Activated CD4-positive, alpha-beta memory T cell treated with anti-CD3 and anti-CD28 coated beads for 36 hours (primary cell): ENCODE data around the gene TDRD12. TPM values are rescaled to one million over a fixed set of nuclear protein-coding genes. Genes with fewer than 3 reads are reported as not detected.
"Not testable (repeated sequence)": the region's sequence is repeated elsewhere in the genome, so short reads cannot be mapped to it uniquely, and the experiment has no call there.

ENCODE experiments used
- CTCF ChIA-PET: fragments of 350-600 bp; sonication (Branson Sonifier 250); formaldehyde crosslinking; loops from one replicate; lab custom pipeline; 2021; ENCODE audit warnings: antibody characterized with exemption, inconsistent platforms; lab: Charles Lee
- POLR2A ChIA-PET: fragments of 350-600 bp; sonication (Branson Sonifier 250); formaldehyde crosslinking; loops from one replicate; lab custom pipeline; 2021; ENCODE audit warnings: antibody characterized with exemption; lab: Charles Lee
- DNase-seq: peaks from one replicate; pipeline ENCODE4 v3.0.0-alpha.2; 2020
- H3K27ac Mint-ChIP-seq: one replicate; pipeline ENCODE4 v1.8.0; 2021; ENCODE audit warnings: mixed read lengths
- H3K27me3 Mint-ChIP-seq: one replicate; pipeline ENCODE4 v1.8.0; 2021; ENCODE audit warnings: mixed read lengths
- H3K36me3 Mint-ChIP-seq: one replicate; pipeline ENCODE4 v1.8.0; 2021; ENCODE audit warnings: mixed read lengths
- H3K4me1 Mint-ChIP-seq: one replicate; pipeline ENCODE4 v1.8.0; 2021; ENCODE audit warnings: low read depth, mixed read lengths
- H3K4me3 Mint-ChIP-seq: one replicate; pipeline ENCODE4 v1.8.0; 2021; ENCODE audit warnings: mild to moderate bottlenecking, mixed read lengths
- H3K9me3 Mint-ChIP-seq: one replicate; pipeline ENCODE4 v1.8.0; 2021; ENCODE audit warnings: mixed read lengths
- intact Hi-C: fragments of 100-400 bp; cut with micrococcal nuclease; formaldehyde crosslinking; loops from one replicate; pipeline ENCODE4 v1.15.1; 2023
- total RNA-seq, 2 experiments: library from RNA; stranded (reverse); gene quantifications; one replicate each; pipeline ENCODE4 v1.2.3, GENCODE V29; 2021

The TDRD12 gene
- total RNA-seq, 2 experiments from 2014 or later: 0.24 to 0.63 TPM

- Mint-ChIP-seq H3K4me3 (peak overlapping the region; percentile 90), H3K36me3 (peaks cover 37% of the 10 kb centered on the region), H3K27ac (peak overlapping the region; percentile 86), H3K4me1 (peaks cover 66% of the 10 kb centered on the region)
- H3K9me3 Mint-ChIP-seq, CTCF ChIA-PET, H3K27me3 Mint-ChIP-seq: not testable (repeated sequence)
- peak; percentile 74 for DNase-seq
- POLR2A ChIA-PET: interaction anchor here (0.9 to 1.1 kb wide), 2 partner anchors 20 to 288 kb away, joined by 4 read pairs; partner anchors contain the start of gene DPY19L3
- intact Hi-C loops: loop anchor here (5.0 kb wide), 3 partner anchors 99 to 484 kb away; no protein-coding TSS in a partner anchor
These were observed 26.1 kb upstream of the TDRD12 start for GRCh38 chr19:32693151-32694108.

- H3K27me3 Mint-ChIP-seq, DNase-seq, POLR2A ChIA-PET, CTCF ChIA-PET, H3K9me3 Mint-ChIP-seq: not testable (repeated sequence)
- Mint-ChIP-seq H3K4me1 (peaks cover 66% of the 10 kb centered on the region), H3K27ac (peak overlapping the region; percentile 57), H3K36me3 (peaks cover 46% of the 10 kb centered on the region), H3K4me3 (peak overlapping the region; percentile 90)
- intact Hi-C loops: loop anchor here (5.0 kb wide), 3 partner anchors 98 to 483 kb away; no protein-coding TSS in a partner anchor
These were observed 25.3 kb upstream of the TDRD12 start for GRCh38 chr19:32694316-32694715.

- H3K27me3 Mint-ChIP-seq, H3K27ac Mint-ChIP-seq, DNase-seq, H3K9me3 Mint-ChIP-seq, CTCF ChIA-PET, POLR2A ChIA-PET: not testable (repeated sequence)
- intact Hi-C loops: loop anchor here (5.0 kb wide), 3 partner anchors 97 to 482 kb away; no protein-coding TSS in a partner anchor
- peaks cover 69% of the 10 kb centered on the region for H3K4me1 Mint-ChIP-seq
- peak overlapping the region; percentile 90 for H3K4me3 Mint-ChIP-seq
- H3K36me3 Mint-ChIP-seq: peaks cover 52% of the 10 kb centered on the region
These were observed 24.7 kb upstream of the TDRD12 start for GRCh38 chr19:32694851-32695250.

- POLR2A ChIA-PET, H3K27ac Mint-ChIP-seq, intact Hi-C loops, DNase-seq, H3K27me3 Mint-ChIP-seq, H3K9me3 Mint-ChIP-seq, CTCF ChIA-PET: not testable (repeated sequence)
- peaks cover 65% of the 10 kb centered on the region for H3K4me1 Mint-ChIP-seq
- H3K36me3 Mint-ChIP-seq: peaks cover 57% of the 10 kb centered on the region
- H3K4me3 Mint-ChIP-seq: peak overlapping the region; percentile 0
These were observed 24.1 kb upstream of the TDRD12 start for GRCh38 chr19:32695506-32695905.

- H3K27me3 Mint-ChIP-seq, H3K4me3 Mint-ChIP-seq, intact Hi-C loops, POLR2A ChIA-PET, H3K9me3 Mint-ChIP-seq: not testable (repeated sequence)
- CTCF ChIA-PET: interaction anchor here (0.9 kb wide), 1 partner anchor 20 kb away, joined by 3 read pairs; no protein-coding TSS in a partner anchor
- Mint-ChIP-seq H3K4me1 (peaks cover 57% of the 10 kb centered on the region), H3K27ac (peak overlapping the region; percentile 64), H3K36me3 (peaks cover 63% of the 10 kb centered on the region)
- DNase-seq: peak; percentile 32
These were observed 22.8 kb upstream of the TDRD12 start for GRCh38 chr19:32696771-32697170.

GRCh38 chr19:32700129-32700528 is 19.4 kb upstream of the TDRD12 start:
- intact Hi-C loops, H3K27ac Mint-ChIP-seq, H3K27me3 Mint-ChIP-seq, DNase-seq, H3K4me3 Mint-ChIP-seq: not testable (repeated sequence)
- H3K9me3 Mint-ChIP-seq: peaks cover 19% of the 10 kb centered on the region
- peaks cover 75% of the 10 kb centered on the region for H3K36me3 Mint-ChIP-seq
- ChIA-PET POLR2A (interaction anchor here (0.6 to 1.7 kb wide), 2 partner anchors 9 to 106 kb away, joined by 3 to 8 read pairs; partner anchors contain the start of gene NUDT19), CTCF (interaction anchor here (0.6 kb wide), 1 partner anchor 489 kb away, joined by 3 read pairs; no protein-coding TSS in a partner anchor)
- peaks cover 36% of the 10 kb centered on the region for H3K4me1 Mint-ChIP-seq

GRCh38 chr19:32702010-32702409 is 17.6 kb upstream of the TDRD12 start:
- POLR2A ChIA-PET: no interaction called here
- no peak for DNase-seq
- intact Hi-C loops: no loop called here
- no peaks in the 10 kb centered on the region for H3K27me3 Mint-ChIP-seq
- peaks cover 28% of the 10 kb centered on the region for H3K4me1 Mint-ChIP-seq
- CTCF ChIA-PET: no interaction called here
- H3K4me3 Mint-ChIP-seq: no peak overlapping the region
- peaks cover 19% of the 10 kb centered on the region for H3K9me3 Mint-ChIP-seq
- H3K36me3 Mint-ChIP-seq: peaks cover 70% of the 10 kb centered on the region
- H3K27ac Mint-ChIP-seq: no peak overlapping the region

- CTCF ChIA-PET, H3K27ac Mint-ChIP-seq, intact Hi-C loops, H3K27me3 Mint-ChIP-seq, DNase-seq, H3K4me3 Mint-ChIP-seq, POLR2A ChIA-PET: not testable (repeated sequence)
- H3K9me3 Mint-ChIP-seq: peaks cover 19% of the 10 kb centered on the region
- H3K36me3 Mint-ChIP-seq: peaks cover 56% of the 10 kb centered on the region
- H3K4me1 Mint-ChIP-seq: peaks cover 30% of the 10 kb centered on the region
These were observed 15.6 kb upstream of the TDRD12 start for GRCh38 chr19:32704006-32704405.

- intact Hi-C loops: no loop called here
- peak; percentile 64 for DNase-seq
- Mint-ChIP-seq H3K4me1 (peaks cover 26% of the 10 kb centered on the region), H3K9me3 (peaks cover 9% of the 10 kb centered on the region), H3K4me3 (no peak overlapping the region), H3K36me3 (peaks cover 31% of the 10 kb centered on the region), H3K27ac (peak overlapping the region; percentile 69), H3K27me3 (no peaks in the 10 kb centered on the region)
- ChIA-PET POLR2A (no interaction called here), CTCF (interaction anchor here (1.2 kb wide), 1 partner anchor 18 kb away, joined by 4 read pairs; no protein-coding TSS in a partner anchor)
These were observed 11.1 kb upstream of the TDRD12 start for GRCh38 chr19:32708457-32708856.

GRCh38 chr19:32709032-32709431 is 10.5 kb upstream of the TDRD12 start:
- Mint-ChIP-seq H3K36me3 (peaks cover 28% of the 10 kb centered on the region), H3K27ac (peak overlapping the region; percentile 69), H3K9me3 (peaks cover 6% of the 10 kb centered on the region), H3K27me3 (no peaks in the 10 kb centered on the region), H3K4me3 (no peak overlapping the region), H3K4me1 (peaks cover 26% of the 10 kb centered on the region)
- ChIA-PET CTCF (interaction anchor here (1.2 kb wide), 1 partner anchor 19 kb away, joined by 4 read pairs; no protein-coding TSS in a partner anchor), POLR2A (no interaction called here)
- intact Hi-C loops: no loop called here
- no peak for DNase-seq

- POLR2A ChIA-PET: no interaction called here
- no peak overlapping the region for H3K4me3 Mint-ChIP-seq
- intact Hi-C loops: no loop called here
- CTCF ChIA-PET: no interaction called here
- H3K27ac Mint-ChIP-seq: no peak overlapping the region
- no peak for DNase-seq
- no peaks in the 10 kb centered on the region for H3K9me3 Mint-ChIP-seq
- peaks cover 21% of the 10 kb centered on the region for H3K36me3 Mint-ChIP-seq
- H3K27me3 Mint-ChIP-seq: no peaks in the 10 kb centered on the region
- H3K4me1 Mint-ChIP-seq: peaks cover 19% of the 10 kb centered on the region
These were observed 7.8 kb upstream of the TDRD12 start for GRCh38 chr19:32711747-32712146.

GRCh38 chr19:32716203-32716602 is 3.4 kb upstream of the TDRD12 start:
- H3K4me1 Mint-ChIP-seq, DNase-seq, H3K27me3 Mint-ChIP-seq, H3K27ac Mint-ChIP-seq, H3K4me3 Mint-ChIP-seq, H3K9me3 Mint-ChIP-seq, intact Hi-C loops, POLR2A ChIA-PET: not testable (repeated sequence)
- H3K36me3 Mint-ChIP-seq: peaks cover 15% of the 10 kb centered on the region
- CTCF ChIA-PET: interaction anchor here (0.7 kb wide), 1 partner anchor 26 kb away, joined by 3 read pairs; no protein-coding TSS in a partner anchor
